ENCODE measurements around the gene ELOVL3.

ELOVL3 gene

GRCh38 chr10:102191956-102192355 lies 34.1 kb upstream of the ELOVL3 start:
- no peak for DNase-seq (ENCODE audit: low read depth, low spot score)
- POLR2A ChIA-PET, result no interaction called here
- TF ChIP-seq CTCF (IDR thresholded peaks at IDR 0.05; ENCODE audit: insufficient read depth, low read length, missing control alignments), result no peak
- H3K4me3 ChIP-seq (ENCODE audit: low read depth, low read length), result no peak overlapping the region
- CTCF ChIA-PET, result interaction anchor here (0.9 to 2.7 kb wide), 5 partner anchors 23 to 161 kb away, joined by 3 to 8 read pairs (median 3); no protein-coding TSS in a partner anchor

GRCh38 chr10:102195296-102195870 lies 30.7 kb upstream of the ELOVL3 start:
- no peak for DNase-seq (ENCODE audit: low read depth, low spot score)
- ChIA-PET CTCF (interaction anchor here (1.1 kb wide), 1 partner anchor 26 kb away, joined by 3 read pairs; no protein-coding TSS in a partner anchor), POLR2A (no interaction called here)
- no peak for TF ChIP-seq CTCF (IDR thresholded peaks at IDR 0.05; ENCODE audit: insufficient read depth, low read length, missing control alignments)
- no peak overlapping the region for H3K4me3 ChIP-seq (ENCODE audit: low read depth, low read length)

GRCh38 chr10:102196893-102197292 lies 29.2 kb upstream of the ELOVL3 start:
- no peak for DNase-seq (ENCODE audit: low read depth, low spot score)
- H3K4me3 ChIP-seq (ENCODE audit: low read depth, low read length), result no peak overlapping the region
- TF ChIP-seq CTCF (IDR thresholded peaks at IDR 0.05; ENCODE audit: insufficient read depth, low read length, missing control alignments), result no peak
- POLR2A ChIA-PET, result no interaction called here
- CTCF ChIA-PET, result no interaction called here

- no peak overlapping the region for H3K4me3 ChIP-seq (ENCODE audit: low read depth, low read length)
- ChIA-PET POLR2A (no interaction called here), CTCF (interaction anchor here (1.5 kb wide), 2 partner anchors 29 to 154 kb away, joined by 4 read pairs; no protein-coding TSS in a partner anchor)
- no peak for TF ChIP-seq CTCF (IDR thresholded peaks at IDR 0.05; ENCODE audit: insufficient read depth, low read length, missing control alignments)
- no peak for DNase-seq (ENCODE audit: low read depth, low spot score)
These were observed 28.1 kb upstream of the ELOVL3 start for GRCh38 chr10:102198027-102198426.

- ChIA-PET POLR2A (no interaction called here), CTCF (interaction anchor here (2.3 kb wide), 1 partner anchor 30 kb away, joined by 7 read pairs; no protein-coding TSS in a partner anchor)
- no peak for DNase-seq (ENCODE audit: low read depth, low spot score)
- no peak for TF ChIP-seq CTCF (IDR thresholded peaks at IDR 0.05; ENCODE audit: insufficient read depth, low read length, missing control alignments)
- no peak overlapping the region for H3K4me3 ChIP-seq (ENCODE audit: low read depth, low read length)
These were observed 25.1 kb upstream of the ELOVL3 start for GRCh38 chr10:102200751-102201640.

GRCh38 chr10:102202386-102202785 lies 23.7 kb upstream of the ELOVL3 start:
- POLR2A ChIA-PET, result no interaction called here
- CTCF ChIA-PET, result no interaction called here
- no peak for DNase-seq (ENCODE audit: low read depth, low spot score)
- TF ChIP-seq CTCF (IDR thresholded peaks at IDR 0.05; ENCODE audit: insufficient read depth, low read length, missing control alignments), result no peak
- no peak overlapping the region for H3K4me3 ChIP-seq (ENCODE audit: low read depth, low read length)
